GM19438 (cell line): ENCODE measurements around the gene SPATA17.

Experiments
- ATAC-seq: cut with Tn5 transposase; IDR thresholded peaks from one replicate; pipeline ENCODE4 v1.9.1; 2021; ENCODE audit warnings: low read depth; ENCODE audit not compliant: unreplicated experiment

Gene SPATA17

DNA sequence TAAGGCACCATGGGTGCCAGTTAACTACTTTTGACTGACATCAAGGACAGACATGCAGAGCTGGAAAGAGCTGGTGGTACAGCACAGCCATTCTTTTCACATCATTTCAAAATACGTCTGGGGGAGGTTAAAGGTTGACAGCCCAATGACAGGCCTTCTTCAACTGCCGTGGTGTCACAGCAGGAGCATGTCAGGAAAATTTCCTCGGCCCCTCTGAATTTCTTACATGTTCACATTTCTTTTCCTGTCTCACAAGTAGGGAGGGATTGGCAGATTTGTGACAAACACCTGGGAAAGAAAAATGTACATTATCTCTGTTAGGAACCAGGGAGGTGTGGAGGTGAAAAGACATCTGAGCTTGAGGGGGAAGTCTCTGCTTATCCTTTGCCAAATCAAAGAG lies 279.1 kb downstream of the SPATA17 start:
- ATAC-seq: no peak

DNA sequence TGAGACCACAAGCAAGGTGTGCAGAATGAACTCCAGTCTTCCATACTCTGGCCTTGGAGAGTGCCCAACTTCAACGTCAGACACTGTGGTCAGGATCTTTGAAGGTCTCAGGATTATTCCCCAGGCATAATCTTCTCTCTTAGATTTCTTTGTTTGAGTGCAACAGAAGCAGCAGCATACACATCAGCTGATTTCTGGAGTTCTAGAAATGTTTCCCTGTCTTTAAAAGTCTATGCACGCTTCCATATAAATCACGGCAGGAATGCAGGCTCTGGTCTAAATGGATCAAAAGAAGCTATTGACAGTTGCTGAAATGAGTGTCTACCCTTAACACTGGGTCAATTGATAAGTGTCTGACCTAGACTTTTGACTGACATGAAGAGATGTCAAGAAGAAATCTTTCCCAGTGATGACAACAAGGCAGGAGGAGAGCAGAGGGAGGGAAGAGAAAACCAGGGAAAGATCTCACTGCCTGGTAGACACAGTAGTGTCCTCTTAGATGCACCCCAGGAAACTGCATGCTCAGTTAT lies 279.7 kb downstream of the SPATA17 start:
- ATAC-seq: no peak

DNA sequence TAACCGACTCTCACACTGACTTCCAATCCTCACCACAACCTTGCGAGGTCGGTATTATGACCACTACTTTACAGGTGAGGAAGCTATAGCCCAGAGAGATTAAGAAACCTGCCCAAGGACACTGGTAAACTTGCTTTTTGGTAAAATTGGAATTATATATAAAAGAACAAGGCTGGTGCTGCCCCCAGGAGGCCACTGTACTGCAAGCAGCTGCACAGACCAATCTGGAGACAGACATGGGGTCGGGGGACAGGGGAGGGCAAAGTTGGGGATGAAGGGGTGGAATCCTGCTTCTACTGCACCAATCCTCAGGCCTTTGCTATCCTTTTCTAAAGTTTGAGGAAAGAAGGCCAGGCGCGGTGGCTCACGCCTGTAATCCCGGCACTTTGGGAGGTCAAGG lies 280.8 kb downstream of the SPATA17 start:
- no peak for ATAC-seq

DNA sequence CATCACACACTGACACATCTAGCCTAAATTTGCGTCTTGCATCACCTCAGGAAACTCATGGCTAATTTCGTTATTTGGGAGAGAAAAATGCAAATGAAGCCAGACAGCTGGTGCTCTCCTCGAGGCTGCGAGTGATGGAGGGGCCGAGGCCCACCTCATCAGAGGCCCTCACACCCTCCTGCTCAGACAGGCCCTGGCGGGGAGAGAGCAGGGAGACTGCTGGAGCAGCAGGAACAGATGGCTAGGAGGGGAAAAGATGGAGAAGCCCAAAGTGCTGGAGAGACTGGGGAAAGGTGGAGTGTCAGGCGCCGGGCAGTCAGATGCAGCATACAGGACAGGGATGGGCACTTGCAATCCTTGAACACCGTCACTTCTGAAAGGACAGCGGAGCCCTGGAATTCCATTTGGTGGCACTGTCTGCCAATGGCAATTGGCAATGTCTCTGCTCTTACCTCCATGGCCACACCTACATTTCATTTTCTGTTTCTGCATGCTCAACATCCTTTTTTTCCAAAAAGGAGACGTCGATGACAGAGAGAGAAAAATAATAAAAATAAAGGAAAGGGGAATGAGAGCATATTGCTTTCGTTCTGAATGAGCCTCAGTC lies 286.2 kb downstream of the SPATA17 start:
- ATAC-seq: no peak

DNA sequence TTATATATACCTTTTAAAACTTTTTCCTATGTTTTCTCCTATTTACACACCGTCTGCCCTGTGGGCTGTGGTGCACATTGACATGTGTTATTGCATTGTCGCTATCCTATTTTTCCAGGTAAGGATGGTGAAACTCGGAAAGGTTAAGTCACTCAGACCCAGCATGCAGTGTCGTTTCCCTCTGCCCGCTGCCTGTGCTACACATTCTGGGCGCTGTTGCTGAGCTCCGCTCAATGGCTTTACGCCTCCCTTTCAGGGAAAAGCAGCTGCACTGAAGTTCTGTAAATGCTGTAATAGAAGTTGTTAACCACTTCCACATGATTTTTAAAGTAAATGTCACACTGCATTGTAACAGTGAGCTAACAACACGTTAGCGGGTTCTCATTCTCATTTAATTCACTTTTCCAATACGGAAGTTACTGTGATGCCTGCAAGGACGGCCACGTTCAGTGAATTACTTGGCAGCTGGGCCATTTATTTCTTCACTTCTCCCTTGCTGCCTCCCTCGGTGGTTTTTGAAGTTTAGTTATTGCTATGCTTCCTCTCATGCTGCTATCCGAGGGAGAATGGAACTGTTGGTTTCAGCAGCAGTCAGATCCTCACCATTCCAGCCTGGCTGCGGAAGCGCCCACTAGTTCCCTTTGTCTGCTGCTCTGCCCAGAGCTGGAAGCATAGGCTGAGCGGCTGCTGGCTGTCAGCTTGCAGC lies 288.7 kb downstream of the SPATA17 start:
- ATAC-seq: no peak
